A673 (cell line): Measurements from ENCODE around the gene ZBTB16.

ENCODE experiments used
- CTCF ChIP-seq: fragments of 300-800, 200-600 bp; sonication (generic); conservative IDR thresholded peaks from 2 replicates; pipeline ENCODE4 v1.5.1; 2017; ENCODE audit warnings: low read depth, mild to moderate bottlenecking, antibody characterized with exemption, low read length, moderate library complexity, mixed read lengths
- EZH2 ChIP-seq: fragments of 200-600 bp; sonication (generic); IDR thresholded peaks from 2 replicates; pipeline ENCODE4 v1.6.1; 2017; ENCODE audit warnings: borderline replicate concordance, low read depth, mild to moderate bottlenecking, mixed read lengths, antibody characterized with exemption, low read length; ENCODE audit not compliant: poor library complexity, severe bottlenecking

GRCh38 chr11:114179234-114179941 is 119.9 kb downstream of the ZBTB16 start:
- TF ChIP-seq EZH2, result no peak
- TF ChIP-seq CTCF, result no peak
